ENCODE measurements around the gene MYH1.

GRCh38 chr17:10518271-10519037 lies at the start of gene MYH1:
- no peak for TF ChIP-seq RAD21 (IDR thresholded peaks at IDR 0.05 in 1 of 2, conservative IDR thresholded peaks at IDR 0.05 in 1 of 2; ENCODE audit: low read depth in 2 of 2, low read length in 2 of 2)
- no peak for TF ChIP-seq E2F6 (IDR thresholded peaks at IDR 0.05)
- no peak for TF ChIP-seq CTCF (IDR thresholded peaks at IDR 0.05; ENCODE audit: control extremely low read depth in 1 of 3, insufficient read depth in 1 of 3, low read depth in 1 of 3, low read length in 3 of 3)

Data from H1 (cell line).